ENCODE results near the gene RAPGEF6.
"Not testable (repeated sequence)": the region's sequence is repeated elsewhere in the genome, so short reads cannot be mapped to it uniquely, and the experiment has no call there.

The RAPGEF6 gene

DNA sequence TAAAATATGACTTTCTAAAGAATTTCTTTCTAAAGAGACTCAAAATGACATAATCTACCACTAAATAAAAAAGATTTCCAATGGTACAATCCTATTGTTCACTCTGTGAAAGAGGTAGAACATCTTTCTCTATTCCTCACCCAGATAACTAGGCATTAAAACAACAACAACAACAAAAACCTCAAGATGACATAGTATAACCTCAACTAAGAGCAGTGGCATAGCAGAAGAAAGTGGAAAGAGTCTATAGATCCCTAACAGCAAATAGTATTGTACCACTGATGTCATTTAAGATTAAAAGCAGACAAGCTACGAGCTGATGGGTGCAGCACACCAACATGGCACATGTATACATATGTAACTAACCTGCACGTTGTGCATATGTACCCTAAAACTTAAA is 29.9 kb downstream of the RAPGEF6 start:
- DNase-seq, result no peak

DNA sequence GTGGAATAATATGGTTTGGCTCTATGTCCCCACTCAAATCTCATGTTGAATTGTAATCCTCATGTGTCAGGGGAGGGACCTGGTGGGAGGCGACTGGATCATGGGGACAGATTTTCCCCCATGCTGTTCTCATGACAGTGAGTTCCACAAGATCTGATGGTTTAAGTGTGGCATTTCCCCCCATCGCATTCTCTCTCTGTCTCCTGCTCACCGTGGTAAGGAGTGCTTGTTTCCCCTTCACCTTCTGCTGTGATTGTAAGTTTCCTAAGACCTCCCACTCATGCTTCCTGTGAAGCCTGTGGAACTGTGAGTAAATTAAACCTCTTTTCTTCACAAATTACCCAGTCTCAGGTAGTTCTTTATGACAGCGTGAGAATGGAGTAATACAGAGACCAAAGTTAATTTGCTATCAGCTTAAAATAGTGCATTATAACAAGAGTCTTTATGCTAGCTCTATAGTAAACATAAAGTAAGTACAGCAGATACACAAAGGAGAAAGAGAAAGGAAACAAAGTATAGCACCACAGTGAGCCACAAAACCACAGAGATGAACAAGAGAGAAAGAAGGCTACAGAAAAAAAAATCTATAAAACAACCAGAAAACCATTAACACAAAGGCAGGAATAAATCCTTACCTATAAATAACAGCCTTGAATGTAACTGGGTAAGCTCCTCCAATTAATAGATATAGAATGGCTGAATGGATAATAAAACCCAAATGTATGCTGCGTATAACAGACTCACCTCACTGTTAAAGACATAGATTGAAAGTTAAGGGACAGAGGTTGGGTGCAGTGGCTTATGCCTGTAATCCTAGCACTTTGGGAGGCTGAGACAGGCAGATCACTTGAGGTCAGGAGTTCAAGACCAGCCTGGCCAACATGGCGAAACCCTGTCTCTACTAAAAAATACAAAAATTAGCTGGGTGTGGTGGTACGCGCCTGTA is 39.7 kb downstream of the RAPGEF6 start:
- DNase-seq, result no peak

DNA sequence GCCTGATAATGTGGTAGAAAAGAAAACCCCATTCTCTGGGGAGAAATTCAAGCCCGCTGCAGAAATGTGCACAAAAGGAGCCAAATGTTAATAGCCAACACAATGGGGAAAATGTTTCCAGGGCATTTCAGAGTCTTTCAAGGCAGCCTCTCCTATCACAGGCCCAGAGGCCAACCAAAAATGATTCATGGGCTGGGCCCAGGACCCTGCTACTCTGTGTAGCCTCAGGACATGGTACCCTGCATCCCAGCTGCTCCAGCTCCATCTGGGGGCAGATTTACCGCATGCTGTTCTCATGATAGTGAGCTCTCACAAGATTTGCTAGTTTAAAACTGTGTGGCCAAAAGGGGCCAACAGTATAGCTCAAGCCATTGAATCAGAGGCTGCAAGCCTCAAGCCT is 41.1 kb downstream of the RAPGEF6 start:
- DNase-seq, result no peak

DNA sequence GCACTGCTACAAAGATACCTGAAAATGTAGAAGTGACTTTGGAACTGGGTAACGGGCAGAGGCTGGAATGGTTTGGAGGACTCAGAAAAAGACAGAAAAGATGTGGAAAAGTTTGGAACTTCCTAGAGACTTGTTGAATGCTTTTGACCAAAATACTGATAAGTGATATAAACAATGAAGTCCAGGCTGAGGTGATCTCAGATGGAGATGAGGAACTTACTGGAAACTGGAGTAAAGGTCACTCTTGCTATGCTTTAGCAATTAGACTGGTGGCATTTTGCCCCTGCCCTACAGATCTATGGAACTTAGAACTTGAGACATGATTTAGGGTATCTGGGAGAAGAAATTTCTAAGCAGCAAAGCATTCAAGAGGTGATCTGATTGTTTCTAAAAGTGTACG is 41.6 kb downstream of the RAPGEF6 start:
- DNase-seq, result not testable (repeated sequence)

DNA sequence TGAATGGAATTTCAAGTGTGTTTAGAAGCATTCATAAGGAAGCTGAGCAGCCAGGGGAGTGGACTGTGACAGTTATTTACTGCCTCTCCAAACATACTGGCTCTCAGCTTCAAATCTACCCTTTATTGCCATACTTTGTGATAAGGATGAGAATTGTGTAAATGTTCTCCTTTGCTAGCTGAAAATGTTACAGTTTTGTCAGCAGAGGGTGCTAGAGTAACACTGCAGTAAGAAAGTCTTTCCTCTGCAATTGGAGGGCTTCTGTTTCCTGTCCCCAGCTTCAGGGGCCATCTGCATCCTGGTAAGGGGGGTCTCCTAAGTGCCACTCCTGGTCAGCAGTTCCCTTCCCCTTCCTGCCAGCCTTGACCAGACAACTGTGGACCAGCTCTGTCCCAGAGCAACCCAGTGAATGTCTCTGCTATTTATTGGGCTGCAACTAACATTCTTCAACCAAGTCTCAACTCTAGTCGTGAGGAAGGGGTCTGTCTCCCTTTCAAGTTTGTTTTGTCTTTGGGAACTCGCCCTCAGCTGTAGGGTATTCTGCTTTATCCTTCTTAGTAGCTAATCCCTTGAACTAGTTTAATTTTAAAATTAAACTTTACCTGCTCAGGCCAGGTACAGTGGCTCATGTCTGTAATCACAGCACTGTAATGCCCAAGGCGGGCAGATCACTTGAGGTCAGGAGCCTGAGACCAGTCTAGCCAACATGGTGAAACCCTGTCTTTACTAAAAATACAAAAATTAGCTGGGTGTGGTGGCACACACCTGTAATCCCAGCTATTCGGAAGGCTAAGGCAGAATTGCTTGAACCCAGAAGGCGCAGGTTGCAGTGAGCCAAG is 45.3 kb downstream of the RAPGEF6 start:
- no peak for DNase-seq

DNA sequence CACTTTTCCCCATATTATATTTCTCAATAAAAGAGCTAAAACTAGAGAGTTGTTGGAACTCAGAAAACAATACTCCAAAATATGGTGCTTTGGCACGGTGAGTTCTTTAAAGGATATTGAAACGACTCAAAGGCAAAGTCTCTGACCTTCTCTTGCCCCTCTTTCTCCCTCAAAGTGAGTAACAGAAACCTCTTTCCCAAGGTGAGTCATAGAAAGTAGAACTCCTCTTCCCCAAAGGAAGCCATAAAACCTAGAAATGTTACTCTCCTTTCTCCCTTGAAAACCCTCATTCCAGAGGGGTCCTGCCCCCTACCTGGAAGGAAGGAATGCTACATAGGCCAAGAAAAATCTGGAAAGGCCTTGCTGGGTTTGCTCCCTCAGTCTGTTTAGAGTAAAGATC is 47.5 kb downstream of the RAPGEF6 start:
- DNase-seq, result no peak

DNA sequence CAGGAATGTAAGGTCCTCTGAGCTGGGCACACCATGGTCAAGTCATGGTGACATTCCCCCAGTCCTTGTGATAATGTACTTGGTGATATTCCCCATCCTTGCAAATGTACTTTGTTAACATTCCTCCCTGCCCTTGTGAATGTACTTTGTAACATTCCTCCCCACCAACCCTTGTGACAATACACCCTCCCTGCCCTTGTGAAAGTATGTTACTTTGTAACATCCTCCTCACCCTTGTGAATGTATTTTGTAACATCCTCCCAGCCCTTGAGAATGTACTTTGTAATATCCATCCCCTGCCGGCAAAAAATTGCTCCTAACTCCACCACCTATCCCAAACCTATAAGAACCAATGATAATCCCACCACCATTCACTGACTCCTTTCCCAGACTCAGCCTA is 53.3 kb downstream of the RAPGEF6 start:
- no peak for DNase-seq

DNA sequence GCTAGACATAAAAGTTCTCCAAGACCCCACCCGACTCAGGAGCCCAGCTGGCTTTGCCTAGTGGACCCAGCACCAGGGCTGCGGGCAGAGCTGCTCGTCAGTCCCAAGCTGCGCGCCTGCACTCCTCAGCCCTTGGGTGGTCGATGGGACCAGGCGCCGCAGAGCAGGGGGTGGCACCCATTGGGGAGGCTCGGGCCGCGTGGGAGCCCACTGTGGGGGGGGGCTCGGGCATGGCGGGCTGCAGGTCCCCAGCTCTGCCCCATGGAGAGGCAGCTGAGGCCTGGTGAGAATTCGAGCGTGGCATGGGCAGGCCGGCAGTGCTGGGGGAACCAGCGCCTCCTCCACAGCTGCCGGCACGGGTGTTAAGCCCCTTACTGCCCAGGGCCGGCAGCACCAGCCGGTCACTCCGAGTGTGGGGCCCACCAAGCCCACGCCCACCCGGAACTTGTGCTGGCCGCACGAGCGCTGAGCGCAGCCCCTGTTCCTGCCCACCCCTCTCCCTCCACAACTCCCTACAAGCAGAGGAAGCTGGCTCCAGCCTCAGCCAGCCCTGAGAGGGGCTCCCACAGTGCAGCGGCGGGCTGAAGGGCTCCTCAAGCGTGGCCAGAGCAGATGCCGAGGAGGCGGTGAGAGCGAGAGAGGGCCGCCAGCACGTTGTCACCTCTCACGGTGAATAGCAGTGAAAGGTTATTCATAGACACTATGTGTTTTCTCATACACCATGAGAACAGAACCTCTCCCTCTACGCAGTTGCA is 54.9 kb downstream of the RAPGEF6 start:
- DNase-seq, result no peak

DNA sequence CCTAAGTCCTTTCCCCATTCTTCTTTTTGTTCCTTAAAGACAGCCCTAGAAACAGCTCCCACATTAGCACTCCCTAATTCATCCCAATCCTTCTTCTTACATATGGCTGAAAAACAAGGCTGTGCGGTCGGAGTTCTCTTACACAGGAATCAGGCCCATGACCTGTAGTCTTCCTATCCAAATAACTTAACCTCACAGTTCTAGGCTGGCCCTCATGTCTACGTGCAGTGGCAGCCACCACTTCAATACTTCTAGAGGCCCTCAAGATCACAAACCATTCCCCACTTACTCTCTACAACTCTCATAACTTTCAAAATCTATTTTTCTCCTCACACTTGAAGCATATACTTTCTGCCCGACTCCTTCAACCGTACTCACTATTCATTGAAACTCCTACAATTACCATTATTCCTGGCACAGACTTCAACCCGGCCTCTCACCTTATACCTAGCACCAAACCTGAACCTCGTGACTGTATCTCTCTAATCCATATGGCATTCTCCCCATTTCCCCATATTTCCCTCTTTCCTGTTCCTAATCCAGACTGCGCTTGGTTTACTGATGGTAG is 59.3 kb downstream of the RAPGEF6 start:
- DNase-seq, result no peak

DNA sequence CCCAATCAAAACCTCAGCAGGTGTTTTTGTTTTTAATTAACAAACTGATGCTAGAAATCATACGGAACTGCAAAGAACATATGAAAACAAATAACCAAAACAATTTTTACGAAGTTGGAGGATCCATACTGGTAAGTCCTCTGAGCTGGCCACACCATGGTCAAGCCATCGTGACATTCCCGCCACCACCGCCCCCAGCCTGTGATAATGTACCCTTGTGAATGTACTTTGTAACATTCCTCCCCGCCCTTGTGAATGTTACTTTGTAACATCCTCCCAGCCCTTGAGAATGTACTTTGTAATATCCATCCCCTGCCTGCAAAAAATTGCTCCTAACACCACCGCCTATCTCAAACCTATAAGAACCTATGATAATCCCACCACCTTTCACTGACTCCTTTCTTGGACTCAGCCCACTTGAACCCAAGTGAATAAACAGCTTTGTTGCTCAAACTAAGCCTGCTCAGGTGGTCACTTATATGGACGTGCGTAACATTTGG is 63.3 kb downstream of the RAPGEF6 start:
- no peak for DNase-seq

DNA sequence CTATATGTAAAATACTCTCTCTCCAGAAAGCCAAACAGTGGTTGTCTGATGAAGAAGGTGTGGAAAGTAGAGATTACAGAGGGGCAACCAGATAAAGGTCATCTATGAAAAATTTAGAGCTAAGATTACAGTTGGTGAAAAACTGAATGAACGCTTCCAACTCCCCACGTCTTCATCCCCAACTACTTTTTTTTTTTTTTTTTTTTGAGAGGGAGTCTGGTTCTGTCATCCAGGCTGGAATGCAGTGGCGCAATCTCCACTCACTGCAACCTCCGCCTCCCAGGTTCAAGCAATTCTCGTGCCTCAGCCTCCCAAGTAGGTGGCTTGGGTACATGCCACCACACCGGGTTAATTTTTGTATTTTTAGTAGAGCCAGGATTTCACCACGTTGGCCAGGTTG is 64.3 kb downstream of the RAPGEF6 start:
- DNase-seq, result no peak

DNA sequence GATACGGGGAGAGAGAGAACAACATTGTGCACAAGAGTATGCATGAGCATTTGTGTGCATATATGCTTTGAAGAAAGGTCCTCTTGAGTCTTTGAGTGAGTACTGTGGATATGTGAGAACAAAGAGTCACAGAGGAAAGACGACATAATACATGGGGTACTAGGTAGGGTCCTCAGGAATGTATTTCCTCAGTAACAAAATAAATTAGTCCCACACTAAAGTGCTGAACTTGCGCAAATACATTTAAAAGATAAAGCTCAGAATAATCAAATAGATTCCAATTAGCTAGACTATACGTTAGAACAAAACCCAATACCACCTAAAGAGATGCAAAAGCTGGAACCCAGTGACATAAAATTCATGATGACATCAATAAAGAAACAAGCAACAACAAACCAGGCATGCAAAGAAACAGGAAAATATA is 70.8 kb downstream of the RAPGEF6 start:
- DNase-seq, result no peak

DNA sequence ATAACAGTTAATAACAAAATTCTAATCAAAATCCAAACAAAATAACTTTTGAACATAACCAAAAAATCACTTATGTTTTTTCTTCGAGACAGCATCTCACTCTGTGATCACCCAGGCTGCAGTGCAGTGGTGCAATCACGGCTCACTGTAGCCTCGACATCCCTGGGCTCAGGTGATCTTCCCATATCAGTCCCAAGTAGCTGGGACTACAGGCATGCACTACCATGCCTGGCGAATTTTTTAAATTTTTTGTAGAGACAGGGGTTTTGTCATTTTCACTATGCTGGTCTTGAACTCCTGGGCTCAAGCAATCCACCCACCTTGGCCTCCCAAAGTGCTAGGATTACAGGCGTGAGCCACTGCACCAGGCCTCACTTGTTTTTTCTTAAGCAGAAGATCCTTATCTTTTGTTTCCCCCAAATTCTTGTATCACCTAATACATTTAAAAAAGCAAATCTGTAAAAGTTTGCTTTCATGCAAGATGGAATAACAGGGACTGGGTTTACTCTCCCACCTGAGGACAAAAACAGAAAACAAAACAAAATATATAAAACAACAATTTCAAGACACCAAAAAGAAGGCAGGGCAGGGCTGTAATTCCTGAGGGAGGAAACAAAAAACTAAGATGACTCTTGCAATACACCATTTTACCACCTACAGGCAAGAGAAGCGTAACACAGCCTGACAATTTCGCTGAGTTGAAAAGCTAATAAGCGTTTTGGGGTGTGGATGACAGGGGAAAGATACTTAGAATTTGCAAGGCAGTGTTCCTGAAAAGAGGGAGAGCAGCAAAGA is 71.4 kb downstream of the RAPGEF6 start:
- no peak for DNase-seq

DNA sequence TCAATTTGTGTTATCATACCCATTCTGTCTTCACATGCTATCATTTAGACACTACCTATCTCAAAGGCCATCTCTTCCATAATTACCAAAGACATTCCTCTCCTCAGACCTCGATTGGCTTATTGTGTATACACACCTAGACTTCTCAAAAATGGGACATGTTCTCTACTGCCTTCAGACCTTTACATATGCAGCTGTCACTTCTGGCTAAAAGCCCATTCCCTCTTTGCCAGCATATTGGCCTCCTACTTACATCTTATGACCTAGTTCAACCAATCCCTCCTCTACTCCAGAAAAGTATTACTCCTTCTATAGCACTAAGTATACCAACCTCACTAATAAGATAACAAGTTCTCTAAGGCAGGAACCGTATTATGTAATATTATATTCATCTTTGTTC is 84.4 kb downstream of the RAPGEF6 start:
- no peak for DNase-seq

DNA sequence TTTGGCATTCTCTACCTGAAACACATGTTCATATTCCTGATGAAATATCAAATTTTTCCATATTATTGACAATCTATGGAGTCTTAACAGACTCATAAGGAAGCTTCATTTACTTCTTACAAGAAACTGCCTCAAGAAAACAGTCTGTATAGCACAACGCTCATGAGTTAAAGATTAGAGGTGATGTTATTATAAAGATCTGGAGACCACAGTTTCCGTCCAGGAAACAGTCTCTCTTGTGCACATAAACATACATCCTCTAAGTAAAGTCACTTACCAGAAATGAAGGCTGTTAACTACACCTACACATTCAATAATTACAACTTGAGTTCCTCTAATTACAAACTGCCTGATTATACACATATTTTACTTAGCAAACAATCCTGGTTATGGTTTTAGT is 86.9 kb downstream of the RAPGEF6 start:
- no peak for DNase-seq

DNA sequence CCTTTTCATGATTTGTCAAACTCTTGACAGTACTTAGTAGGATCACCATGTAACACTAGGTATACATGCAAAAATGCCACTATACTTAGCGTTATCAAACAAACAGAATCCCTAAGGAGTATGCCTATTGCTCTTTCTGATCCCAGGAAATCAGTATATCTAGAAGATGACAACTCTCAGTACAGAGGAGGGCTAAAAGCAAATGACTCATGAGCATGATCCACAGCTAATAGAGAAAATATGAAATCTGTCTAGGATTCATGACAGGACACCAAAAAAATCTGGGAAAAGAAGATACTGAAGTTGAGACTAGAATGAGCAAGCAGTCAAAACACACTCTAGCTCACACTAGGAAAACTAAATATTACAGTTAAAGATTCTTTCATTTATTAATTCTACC is 89.2 kb downstream of the RAPGEF6 start:
- DNase-seq, result no peak

DNA sequence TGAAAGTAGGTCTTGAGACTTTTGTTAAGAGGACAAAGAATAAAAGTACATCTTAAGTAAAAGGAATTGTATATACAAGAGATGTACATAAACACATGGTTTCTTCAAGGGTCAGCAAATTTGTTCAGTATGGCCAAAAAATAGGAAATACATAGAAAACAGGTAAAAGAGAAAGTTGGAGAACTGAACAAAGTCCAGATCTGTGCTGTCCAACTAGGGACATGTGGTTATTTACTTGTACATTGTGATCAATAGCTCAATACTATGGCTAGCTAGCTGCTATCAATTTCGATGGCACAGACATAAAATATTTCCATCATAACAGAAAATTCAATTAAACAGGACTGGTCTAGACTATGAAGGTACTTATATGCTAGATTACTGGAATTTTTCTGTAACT is 92.3 kb downstream of the RAPGEF6 start:
- no peak for DNase-seq

DNA sequence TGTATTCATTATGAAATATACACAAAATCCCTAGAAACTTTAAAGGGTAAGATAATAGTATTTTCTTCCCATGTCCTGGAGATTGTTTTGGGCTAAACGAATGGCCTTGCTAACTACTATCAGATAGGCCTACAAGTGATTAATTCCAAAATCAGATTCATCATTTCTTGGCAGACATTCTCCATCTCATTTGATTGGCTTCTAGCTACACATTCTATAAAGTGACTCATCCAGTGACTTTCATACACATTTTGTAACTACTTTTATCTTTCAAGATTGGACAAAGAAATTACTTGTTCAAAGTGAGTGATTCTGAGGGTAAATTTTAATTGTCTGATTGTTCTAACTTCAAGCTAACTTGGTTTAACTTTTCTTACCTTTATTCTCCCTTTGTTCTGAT is 93.3 kb downstream of the RAPGEF6 start:
- no peak for DNase-seq

DNA sequence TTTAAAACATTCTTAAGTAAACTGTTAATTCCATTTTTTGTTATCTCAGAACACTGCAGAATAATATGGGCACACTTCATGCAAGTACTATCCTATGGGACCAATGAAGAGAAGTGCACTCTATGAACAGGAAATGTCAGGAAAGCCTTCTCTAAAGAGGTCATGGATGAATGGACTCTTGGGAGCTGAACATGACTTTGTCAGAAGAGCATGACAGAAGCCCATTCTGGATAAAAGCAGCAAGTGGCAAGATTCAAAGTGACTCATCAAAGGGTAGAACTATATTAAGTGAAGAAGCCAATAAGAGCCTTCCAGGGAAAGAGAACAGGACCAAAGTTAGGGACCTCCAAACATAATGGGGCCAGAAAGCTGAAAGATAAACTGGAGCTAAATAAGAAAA is 94.0 kb downstream of the RAPGEF6 start:
- DNase-seq, result no peak

DNA sequence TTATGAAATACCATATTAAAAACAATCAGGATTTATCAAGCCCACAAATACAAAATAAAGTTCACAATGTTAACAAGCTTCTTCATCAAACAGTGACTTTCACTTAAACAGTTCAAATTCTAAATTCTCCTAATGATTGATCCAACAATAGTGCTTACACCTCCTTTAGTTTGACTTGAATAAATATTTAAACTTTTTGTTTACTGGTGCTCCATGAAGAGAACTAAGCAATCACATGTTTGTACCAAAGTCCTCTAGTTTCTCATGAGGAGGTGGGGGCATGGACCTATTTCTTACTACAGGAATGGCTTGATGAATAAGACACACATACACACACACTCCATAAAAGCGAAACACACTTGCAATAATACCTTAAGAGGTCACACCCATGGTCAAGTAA is 95.8 kb downstream of the RAPGEF6 start:
- DNase-seq, result no peak

DNA sequence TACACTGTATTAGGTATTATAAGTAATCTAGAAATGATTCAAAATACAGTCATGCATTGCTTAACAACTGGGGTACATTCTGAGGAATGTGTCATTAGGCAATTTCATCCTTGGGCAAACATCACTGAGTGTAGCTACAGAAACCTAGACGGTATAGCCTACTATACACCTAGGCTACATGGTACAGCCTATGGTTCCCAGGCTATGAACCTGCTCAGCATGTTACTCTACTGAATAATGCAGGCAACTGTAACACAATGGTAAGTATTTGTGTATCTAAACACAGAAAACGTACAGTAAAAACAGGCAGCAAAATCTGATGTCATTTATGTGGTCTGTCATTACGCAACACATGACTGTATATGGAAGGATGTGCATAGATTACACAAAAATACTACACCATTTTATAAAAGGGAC is 96.8 kb downstream of the RAPGEF6 start:
- no peak for DNase-seq

All from activated naive CD4-positive, alpha-beta T cell (primary cell).